ENCODE data around the gene DOC2A.
A peak's percentile ranks its signal among the peaks of the same experiment; 100 is the strongest.
"Not testable (repeated sequence)": the region's sequence is repeated elsewhere in the genome, so short reads cannot be mapped to it uniquely, and the experiment has no call there.

DOC2A gene

GRCh38 chr16:30051518-30051917, 40.7 kb upstream of the DOC2A start:
- FAIRE-seq: no peak
- DNase-seq (ENCODE audit: insufficient read length, low spot score): no peak
- no peak for TF ChIP-seq CTCF (IDR thresholded peaks at IDR 0.05; ENCODE audit: insufficient read depth, missing control alignments)

- no peak for DNase-seq (ENCODE audit: insufficient read length, low spot score)
- TF ChIP-seq CTCF (IDR thresholded peaks at IDR 0.05; ENCODE audit: insufficient read depth, missing control alignments): no peak
- no peak for FAIRE-seq
Measured at GRCh38 chr16:30049871-30050270, 39.0 kb upstream of the DOC2A start.

GRCh38 chr16:30046588-30046987, 35.8 kb upstream of the DOC2A start:
- TF ChIP-seq CTCF (IDR thresholded peaks at IDR 0.05; ENCODE audit: insufficient read depth, missing control alignments): no peak
- DNase-seq (ENCODE audit: insufficient read length, low spot score): no peak
- FAIRE-seq: no peak

- TF ChIP-seq CTCF (IDR thresholded peaks at IDR 0.05; ENCODE audit: insufficient read depth, missing control alignments): no peak
- DNase-seq (ENCODE audit: insufficient read length, low spot score): no peak
- FAIRE-seq: no peak
Measured at GRCh38 chr16:30046178-30046577, 35.4 kb upstream of the DOC2A start.

- peak; percentile 38 for TF ChIP-seq CTCF (IDR thresholded peaks at IDR 0.05; ENCODE audit: insufficient read depth, missing control alignments)
- FAIRE-seq (no peak), DNase-seq (ENCODE audit: insufficient read length, low spot score) (no peak)
Measured at GRCh38 chr16:30041841-30042240, 31.0 kb upstream of the DOC2A start.

GRCh38 chr16:30040690-30041089, 29.9 kb upstream of the DOC2A start:
- not testable (repeated sequence) for FAIRE-seq; DNase-seq (ENCODE audit: insufficient read length, low spot score)

- TF ChIP-seq CTCF (IDR thresholded peaks at IDR 0.05; ENCODE audit: insufficient read depth, missing control alignments): no peak
Measured at GRCh38 chr16:30040221-30040620, 29.4 kb upstream of the DOC2A start.

GRCh38 chr16:30033270-30033669, 22.4 kb upstream of the DOC2A start:
- no peak for FAIRE-seq
- DNase-seq (ENCODE audit: insufficient read length, low spot score): no peak
- TF ChIP-seq CTCF (IDR thresholded peaks at IDR 0.05; ENCODE audit: insufficient read depth, missing control alignments): no peak

More at GRCh38 chr16:30040221-30040620, 29.4 kb upstream of the DOC2A start:
- FAIRE-seq (no peak), DNase-seq (ENCODE audit: insufficient read length, low spot score) (no peak)
